K562 (cell line): Measurements from ENCODE around the gene KIF27. TPM values are rescaled to one million over a fixed set of nuclear protein-coding genes. Genes with fewer than 3 reads are reported as not detected.
"Not testable (repeated sequence)": the region's sequence is repeated elsewhere in the genome, so short reads cannot be mapped to it uniquely, and the experiment has no call there.

ENCODE experiments used
- ATAC-seq: fragments of 200-7000 bp; cut with Tn5 transposase; 3 replicates; pipeline ENCODE4 v1.9.1; 2020; ENCODE audit warnings: moderate library complexity
- BruUV-seq: library from RNA; stranded (reverse); fragments of 400-500 nt; replicated peaks from 2 replicates; lab custom pipeline; 2021; lab: Mats Ljungman, UMichigan
- CTCF ChIA-PET: fragments of 300-600 bp; formaldehyde crosslinking; extraction: SDS; loops from one replicate; lab custom pipeline; 2021; ENCODE audit warnings: low intra/inter-chr PET ratio; lab: Yijun Ruan, JAX
- POLR2A ChIA-PET: fragments of 300-600, 350-650 bp; sonication (Branson Sonifier 250); formaldehyde crosslinking; extraction: SDS; loops from one replicate; lab custom pipeline; 2021; ENCODE audit warnings: antibody characterized with exemption, inconsistent platforms; lab: Yijun Ruan, JAX
- DNase-seq, 4 experiments: peaks; one replicate each; pipeline versions ENCODE4 v3.0.0 to v3.0.0-alpha.2; 2011 to 2018; ENCODE audit warnings: low spot score in 3 of 4, mixed read lengths in 3 of 4; ENCODE audit errors: extremely low read depth in 1 of 4
- FAIRE-seq: peaks from 2 replicates; lab custom pipeline; 2011; peaks lifted over from hg19 to GRCh38; lab: Jason Lieb, UNC
- H2AFZ ChIP-seq: 2 replicates; pipeline ENCODE4 v1.6.0; 2011; ENCODE audit warnings: low read depth, low read length, control low read depth, inconsistent platforms
- H3K27ac ChIP-seq: fragments of 200-600 bp; 3 replicates; pipeline ENCODE4 v1.8.0; 2011; ENCODE audit warnings: low read depth, mild to moderate bottlenecking, control low read depth, inconsistent platforms, low read length, moderate library complexity, mixed read lengths; ENCODE audit errors: extremely low read depth
- H3K27me3 ChIP-seq, 2 experiments: fragments of 300-600 bp in 1 of 2; 2 replicates in 1 of 2; 3 replicates in 1 of 2; pipeline versions ENCODE4 v1.6.0 to v1.8.0; 2011; ENCODE audit warnings: inconsistent platforms in 2 of 2, low read length in 2 of 2, mild to moderate bottlenecking in 1 of 2, mixed read lengths in 1 of 2, moderate library complexity in 1 of 2; ENCODE audit not compliant: control insufficient read depth in 2 of 2, insufficient read depth in 2 of 2
- H3K36me3 ChIP-seq: fragments of 300-600 bp; 3 replicates; pipeline ENCODE4 v1.8.0; 2011; ENCODE audit warnings: mild to moderate bottlenecking, low read length, inconsistent platforms; ENCODE audit not compliant: control insufficient read depth, insufficient read depth
- H3K4me1 ChIP-seq, 2 experiments: fragments of 200-600 bp in 1 of 2; replicated peaks in 1 of 2; 2 replicates in 1 of 2; 3 replicates in 1 of 2; pipeline versions ENCODE4 v1.5.1 to v1.8.0; 2011; ENCODE audit warnings: inconsistent platforms in 2 of 2, low read length in 2 of 2, mild to moderate bottlenecking in 1 of 2, mixed read lengths in 1 of 2, moderate library complexity in 1 of 2; ENCODE audit not compliant: control insufficient read depth in 2 of 2, insufficient read depth in 2 of 2
- H3K4me2 ChIP-seq: 2 replicates; pipeline ENCODE4 v1.6.1; 2011; ENCODE audit warnings: low read length, control low read depth, inconsistent platforms, mixed read lengths; ENCODE audit not compliant: insufficient read depth
- H3K4me3 ChIP-seq: fragments of 200-600 bp; sonication (generic), shearing (Covaris generic); 2 replicates; pipeline ENCODE4 v1.5.1; 2016; ENCODE audit warnings: control low read depth, inconsistent platforms
- H3K79me2 ChIP-seq: fragments of 200-600 bp; 3 replicates; pipeline ENCODE4 v1.8.0; 2011; ENCODE audit warnings: low read length, inconsistent platforms; ENCODE audit not compliant: control insufficient read depth, insufficient read depth
- H3K9ac ChIP-seq, 2 experiments: 2 replicates each; pipeline versions ENCODE4 v1.6.0 to v1.6.1; 2011; ENCODE audit warnings: low read depth in 2 of 2, low read length in 2 of 2, control low read depth in 1 of 2, inconsistent platforms in 1 of 2, mild to moderate bottlenecking in 1 of 2, mixed read lengths in 1 of 2; ENCODE audit not compliant: insufficient read depth in 1 of 2
- H3K9me1 ChIP-seq: one replicate; pipeline ENCODE4 v1.6.0; 2011; ENCODE audit warnings: inconsistent platforms, mild to moderate bottlenecking, low read length, moderate library complexity; ENCODE audit not compliant: control insufficient read depth, insufficient read depth
- H3K9me3 ChIP-seq: replicated peaks from 2 replicates; pipeline ENCODE4 v1.5.1; 2011; ENCODE audit warnings: low read depth, low read length, inconsistent platforms; ENCODE audit not compliant: control insufficient read depth, insufficient read depth
- H4K20me1 ChIP-seq: replicated peaks from 2 replicates; pipeline ENCODE4 v1.6.1; 2011; ENCODE audit warnings: low read length, inconsistent platforms, mixed read lengths; ENCODE audit not compliant: control insufficient read depth, insufficient read depth
- CREB3L1 ChIP-seq: fragments of 450-650 bp; IDR thresholded peaks from 2 replicates; pipeline ENCODE4 v1.6.1; 2014; ENCODE audit warnings: low read depth, mild to moderate bottlenecking, moderate library complexity, borderline replicate concordance
- E2F6 ChIP-seq, 2 experiments: IDR thresholded peaks; 2 replicates each; pipeline ENCODE4 v1.6.1; 2011; ENCODE audit warnings: borderline replicate concordance in 1 of 2, control low read depth in 1 of 2, low read depth in 1 of 2, low read length in 1 of 2, mild to moderate bottlenecking in 1 of 2, mixed read lengths in 1 of 2, moderate library complexity in 1 of 2; ENCODE audit not compliant: insufficient read depth in 1 of 2, insufficient read length in 1 of 2, poor library complexity in 1 of 2, severe bottlenecking in 1 of 2; ENCODE audit errors: extremely low read depth in 1 of 2
- KDM2B ChIP-seq: fragments of 250-450 bp; sonication (Bioruptor Pico); IDR thresholded peaks from 2 replicates; pipeline ENCODE4 v1.8.0; 2021; ENCODE audit warnings: mild to moderate bottlenecking, moderate library complexity
- NRF1 ChIP-seq, 2 experiments: fragments of 450-650 bp; IDR thresholded peaks in 1 of 2; conservative IDR thresholded peaks in 1 of 2; 2 replicates each; pipeline ENCODE4 v1.6.1; 2014; ENCODE audit warnings: mild to moderate bottlenecking in 2 of 2
- SOX6 ChIP-seq: fragments of 450-650 bp; IDR thresholded peaks from 2 replicates; pipeline ENCODE4 v1.6.1; 2014; ENCODE audit warnings: mild to moderate bottlenecking
- ZNF143 ChIP-seq: sonication (generic); formaldehyde crosslinking; IDR thresholded peaks from 2 replicates; pipeline ENCODE4 v1.9.0; 2022; ENCODE audit warnings: mild to moderate bottlenecking, missing genetic modification reagents
- WGBS: fragments of 100-300 bp; shearing (Covaris generic); methylation state at CpG from one replicate; pipeline ENCODE4 v1.1.6; 2016; ENCODE audit warnings: low coverage, mixed read lengths; ENCODE audit not compliant: insufficient coverage; ENCODE audit errors: missing lambda C conversion rate; 5-methylcytosine and 5-hydroxymethylcytosine counted together
- in situ Hi-C: fragments of 300-500 bp; cut with MboI; formaldehyde crosslinking; loops from 4 replicates; pipeline ENCODE4 v1.15.0; 2018; ENCODE audit warnings: inconsistent platforms, mixed read lengths
- intact Hi-C: fragments of 100-400 bp; cut with micrococcal nuclease; formaldehyde crosslinking; loops from 2 replicates; pipeline ENCODE4 v1.14.2; 2022
- polyA plus RNA-seq, 8 experiments: library from polyadenylated mRNA; depleted of rRNA in 4 of 8; stranded (reverse) in 5 of 8; unstranded in 3 of 8; fragments of >200 nt; fragmentation: Nextera tagmentation in 2 of 8; fragmentation: Illumina TruSeq in 1 of 8; extraction: Ambion mirVana in 2 of 8; extraction: Trizol in 1 of 8; gene quantifications; 2 replicates each; pipeline versions ENCODE4 v1.2.1 to v1.2.3, GENCODE V29; 2011 to 2014; ENCODE audit warnings: inconsistent platforms in 1 of 8, missing spikeins in 1 of 8
- total RNA-seq, 7 experiments: library from RNA; depleted of rRNA in 6 of 7; stranded (reverse); fragments of >200 nt in 6 of 7; fragmentation: Illumina TruSeq in 2 of 7; extraction: Trizol in 2 of 7; gene quantifications; 2 replicates each; pipeline versions ENCODE4 v1.2.1 to v1.2.3, GENCODE V29; 2011 to 2021; ENCODE audit warnings: low replicate concordance in 1 of 7

Gene KIF27
- total and polyA plus RNA-seq, 9 of the 15 experiments (the other 6 are each of a cell fraction or from before 2014, with no cell fraction given) = 0.32 to 2.4 (median 0.98) TPM

- TF ChIP-seq E2F6 (IDR thresholded peaks at IDR 0.05; ENCODE audit: borderline replicate concordance in 1 of 2, extremely low read depth in 1 of 2, insufficient read depth in 1 of 2, insufficient read length in 1 of 2, low read depth in 1 of 2, low read length in 1 of 2, poor library complexity in 1 of 2, severe bottlenecking in 1 of 2) = no peak
- no peak for TF ChIP-seq SOX6
- no peak for TF ChIP-seq KDM2B
- peak; percentile 15 to 42; a peak in 2 of 4 replicates for TF ChIP-seq NRF1 (conservative IDR thresholded peaks at IDR 0.05 in 1 of 2, IDR thresholded peaks at IDR 0.05 in 1 of 2)
- no peak for TF ChIP-seq CREB3L1
- no peak for TF ChIP-seq ZNF143 (CRISPR knock-in tag)
Measured at GRCh38 chr9:83956086-83956435, 34.8 kb upstream of the KIF27 start (continued).

GRCh38 chr9:83948096-83948495 is 26.9 kb upstream of the KIF27 start:
- H3K27ac ChIP-seq, H3K4me2 ChIP-seq, intact Hi-C loops, BruUV-seq, ATAC-seq, H3K9me1 ChIP-seq, H3K9me3 ChIP-seq, H3K27me3 ChIP-seq, H3K9ac ChIP-seq, POLR2A ChIA-PET, H2AFZ ChIP-seq, DNase-seq, H3K4me3 ChIP-seq, H3K4me1 ChIP-seq, CTCF ChIA-PET, FAIRE-seq, H4K20me1 ChIP-seq, in situ Hi-C loops, H3K79me2 ChIP-seq: not testable (repeated sequence)
- H3K36me3 ChIP-seq = peaks cover 34% of the 10 kb centered on the region; the same call in 1 of the 3 replicates
- no CpG with 5 or more reads among the region's 39 CpGs for WGBS
